Measurements from ENCODE around the gene TNFAIP8L2.
"Not testable (repeated sequence)": the region's sequence is repeated elsewhere in the genome, so short reads cannot be mapped to it uniquely, and the experiment has no call there.

Gene TNFAIP8L2

GRCh38 chr1:151175863-151176262 is 19.4 kb downstream of the TNFAIP8L2 start, which contains the start of gene TMOD4:
TMOD4 (minus strand) TSS chr1:151175981; CDS start chr1:151174875, 1,106 bp downstream.
- peak within 1 kb of the TSS in 9 of 21 experiments; percentile 17 to 77 (median 56) for H3K27ac ChIP-seq
- H3K4me3 ChIP-seq: no peak within 1 kb of the TSS

GRCh38 chr1:151176514-151177045 is 20.1 kb downstream of the TNFAIP8L2 start:
- no peak overlapping the region for H3K4me3 ChIP-seq
- no peak overlapping the region for H3K27ac ChIP-seq

DNA sequence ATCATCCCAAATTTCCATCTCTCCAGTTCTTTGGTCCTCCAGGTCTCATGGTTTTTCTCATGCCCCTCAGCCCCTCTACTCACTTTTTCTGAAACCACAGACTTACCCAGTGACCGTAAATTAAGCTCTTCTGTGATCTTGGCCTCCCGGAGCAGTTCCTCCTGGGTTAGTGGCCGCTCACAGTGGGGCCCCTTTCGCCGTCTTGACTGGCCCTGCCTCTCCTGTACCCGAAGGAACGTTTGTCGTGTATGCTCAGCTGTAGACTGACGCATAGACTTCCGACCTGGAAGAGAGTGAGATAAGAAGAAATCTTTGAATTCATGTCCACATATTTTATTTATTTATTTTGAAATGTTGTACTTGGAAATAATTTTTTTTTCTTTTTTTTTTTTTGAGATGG is 27.8 kb downstream of the TNFAIP8L2 start:
- H3K27ac ChIP-seq: no peak overlapping the region
- H3K4me3 ChIP-seq: no peak overlapping the region

DNA sequence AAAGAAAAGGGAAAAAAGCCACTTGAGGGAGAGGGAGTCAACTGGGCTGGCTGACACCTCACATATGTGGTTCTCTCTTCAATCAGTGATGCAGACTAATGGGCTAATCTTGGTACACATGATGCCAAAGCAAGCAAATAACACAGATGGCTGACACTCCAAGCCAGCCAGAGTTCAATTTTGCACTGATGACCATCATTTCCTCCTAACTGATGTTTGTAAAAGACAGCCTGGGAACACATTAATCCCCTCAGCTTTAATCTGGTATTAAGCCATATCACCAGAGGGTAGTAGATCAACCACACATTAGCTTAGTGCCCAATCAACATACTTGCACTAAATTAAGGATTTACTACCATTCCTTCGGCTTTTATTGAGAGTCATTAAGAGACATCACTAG is 30.8 kb downstream of the TNFAIP8L2 start:
- H3K27ac ChIP-seq: peak overlapping the region in 1 of 21 experiments; percentile 34
- H3K4me3 ChIP-seq: no peak overlapping the region

GRCh38 chr1:151188667-151189066 is 32.2 kb downstream of the TNFAIP8L2 start:
- peak overlapping the region in 5 of 7 experiments; percentile 49 to 86 (median 69) for H3K4me3 ChIP-seq

GRCh38 chr1:151189637-151190445 is 33.4 kb downstream of the TNFAIP8L2 start, which contains the start of gene VPS72:
VPS72 (minus strand) TSS chr1:151190197; CDS start chr1:151190121, 76 bp downstream.
- H3K4me3 ChIP-seq: peak within 1 kb of the TSS; percentile 49 to 86 (median 70)
- H3K27ac ChIP-seq: peak within 1 kb of the TSS; percentile 8 to 94 (median 88)

More at GRCh38 chr1:151188667-151189066, 32.2 kb downstream of the TNFAIP8L2 start:
- peak overlapping the region in 9 of 21 experiments; percentile 78 to 94 (median 90) for H3K27ac ChIP-seq

DNA sequence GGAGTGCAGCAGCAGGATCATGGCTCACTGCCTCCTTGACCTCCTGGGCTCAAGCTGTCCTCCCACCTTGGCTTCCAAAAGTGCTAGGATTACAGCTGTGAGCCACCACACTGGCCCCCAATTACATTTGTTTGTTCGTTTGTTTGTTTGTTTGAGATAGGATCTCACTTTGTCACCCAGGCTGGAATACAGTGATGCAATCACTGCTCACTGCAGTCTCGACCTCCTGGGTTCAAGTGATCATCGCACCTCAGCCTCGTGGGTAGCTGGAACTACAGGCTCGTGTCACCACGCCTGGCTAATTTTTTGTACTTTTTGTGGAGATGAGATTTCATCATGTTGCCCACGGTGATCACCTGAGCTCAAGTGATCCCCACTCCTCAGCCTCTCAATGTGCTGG is 35.6 kb downstream of the TNFAIP8L2 start:
- Histone ChIP-seq H3K27ac (no peak overlapping the region), H3K4me3 (no peak overlapping the region)

DNA sequence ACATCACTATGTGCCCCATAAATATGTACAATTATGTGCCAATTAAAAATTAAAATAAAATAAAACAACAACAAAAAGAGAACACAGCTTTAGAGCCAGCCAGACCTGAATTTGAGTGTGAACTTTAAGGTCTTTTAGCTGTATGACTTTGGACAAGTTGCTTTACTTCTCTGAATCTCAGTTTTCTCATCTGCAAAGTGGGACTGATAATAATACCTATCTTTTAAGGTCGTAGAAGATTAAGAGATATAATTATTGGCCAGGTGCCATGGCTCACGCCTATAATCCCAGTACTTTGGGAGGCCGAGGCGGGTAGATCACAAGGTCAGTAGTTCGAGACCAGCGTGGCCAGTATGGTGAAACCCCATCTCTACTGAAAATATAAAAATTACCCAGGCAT is 36.9 kb downstream of the TNFAIP8L2 start:
- Histone ChIP-seq H3K4me3 (no peak overlapping the region), H3K27ac (peak overlapping the region in 1 of 21 experiments; percentile 96)

DNA sequence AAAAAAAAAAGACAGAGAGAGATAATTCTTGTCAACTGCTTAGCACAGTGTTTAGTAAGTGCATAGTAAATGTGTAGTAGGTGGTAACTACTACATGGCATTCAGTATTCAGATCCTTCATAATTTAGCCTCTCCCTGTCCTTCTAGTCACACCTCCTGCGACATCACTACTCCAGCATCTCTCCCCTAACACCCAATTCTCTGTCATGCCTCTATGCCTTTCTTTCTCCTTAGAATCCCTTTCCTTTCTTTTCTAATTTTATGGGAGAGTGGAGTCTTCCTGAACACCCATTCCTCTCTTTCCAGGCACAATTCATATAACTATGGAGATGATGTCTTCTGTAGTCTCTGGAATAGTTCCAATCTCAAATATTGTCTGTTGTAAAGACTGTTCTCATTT is 37.4 kb downstream of the TNFAIP8L2 start:
- H3K4me3 ChIP-seq: no peak overlapping the region
- H3K27ac ChIP-seq: peak overlapping the region in 4 of 21 experiments; percentile 77 to 97 (median 88)

DNA sequence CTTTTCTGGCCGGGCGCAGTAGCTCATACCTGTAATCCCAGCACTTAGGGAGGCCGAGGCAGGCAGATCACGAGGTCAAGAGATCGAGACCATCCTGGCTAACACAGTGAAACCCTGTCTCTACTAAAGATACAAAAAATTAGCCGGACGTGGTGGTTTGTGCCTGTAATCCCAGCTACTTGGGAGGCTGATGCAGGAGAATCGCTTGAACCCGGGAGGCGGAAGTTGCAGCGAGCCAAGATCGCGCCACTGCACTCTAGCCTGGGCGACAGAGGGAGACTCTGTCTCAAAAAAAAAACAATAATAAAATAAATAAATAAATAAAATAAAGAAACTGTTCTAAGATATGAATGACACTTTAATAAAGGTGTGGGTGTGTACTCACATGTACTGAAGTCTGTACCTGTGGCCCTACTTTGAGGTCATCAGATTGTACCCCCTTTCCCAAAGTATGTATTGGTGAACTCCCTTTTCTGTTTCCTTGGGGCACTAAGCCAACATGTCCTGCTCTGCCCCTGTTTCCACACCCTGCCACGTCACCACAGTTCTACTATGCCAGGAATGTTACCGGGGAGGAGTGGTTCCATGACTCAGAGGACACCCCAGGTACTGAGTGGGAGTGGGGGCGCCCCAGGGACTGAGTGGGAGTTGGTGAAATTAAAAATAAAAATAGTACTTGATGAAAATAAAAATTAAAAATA is 38.6 kb downstream of the TNFAIP8L2 start:
- H3K4me3 ChIP-seq: peak overlapping the region in 3 of 7 experiments; percentile 1 to 23 (median 6)
- peak overlapping the region in 19 of 21 experiments; percentile 55 to 97 (median 78) for H3K27ac ChIP-seq

GRCh38 chr1:151196292-151196800 is 39.9 kb downstream of the TNFAIP8L2 start:
- Histone ChIP-seq H3K27ac (peak overlapping the region in 20 of 21 experiments; percentile 55 to 97 (median 78)), H3K4me3 (peak overlapping the region in 4 of 7 experiments; percentile 1 to 23 (median 4))

DNA sequence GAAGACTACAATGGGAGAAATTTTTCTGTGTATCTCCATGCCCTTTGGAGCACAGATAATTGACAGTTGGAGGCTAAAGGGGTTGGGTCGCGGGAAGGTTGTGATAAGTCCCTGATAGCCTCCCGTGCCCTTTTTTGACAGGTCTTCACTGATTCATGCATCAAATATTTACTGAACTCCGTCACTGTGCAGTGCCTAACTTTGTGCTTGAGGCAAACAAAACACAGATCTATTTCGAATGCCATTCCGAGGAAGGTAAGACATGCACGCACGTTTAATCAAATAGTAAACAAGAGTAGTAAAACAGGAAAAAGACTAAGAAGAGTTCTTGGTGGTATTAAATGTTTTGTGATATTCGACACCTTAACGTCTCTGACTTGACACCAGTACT is 41.4 kb downstream of the TNFAIP8L2 start:
- Histone ChIP-seq H3K27ac (peak overlapping the region in 19 of 21 experiments; percentile 32 to 97 (median 93)), H3K4me3 (peak overlapping the region; percentile 71 to 91 (median 85))

DNA sequence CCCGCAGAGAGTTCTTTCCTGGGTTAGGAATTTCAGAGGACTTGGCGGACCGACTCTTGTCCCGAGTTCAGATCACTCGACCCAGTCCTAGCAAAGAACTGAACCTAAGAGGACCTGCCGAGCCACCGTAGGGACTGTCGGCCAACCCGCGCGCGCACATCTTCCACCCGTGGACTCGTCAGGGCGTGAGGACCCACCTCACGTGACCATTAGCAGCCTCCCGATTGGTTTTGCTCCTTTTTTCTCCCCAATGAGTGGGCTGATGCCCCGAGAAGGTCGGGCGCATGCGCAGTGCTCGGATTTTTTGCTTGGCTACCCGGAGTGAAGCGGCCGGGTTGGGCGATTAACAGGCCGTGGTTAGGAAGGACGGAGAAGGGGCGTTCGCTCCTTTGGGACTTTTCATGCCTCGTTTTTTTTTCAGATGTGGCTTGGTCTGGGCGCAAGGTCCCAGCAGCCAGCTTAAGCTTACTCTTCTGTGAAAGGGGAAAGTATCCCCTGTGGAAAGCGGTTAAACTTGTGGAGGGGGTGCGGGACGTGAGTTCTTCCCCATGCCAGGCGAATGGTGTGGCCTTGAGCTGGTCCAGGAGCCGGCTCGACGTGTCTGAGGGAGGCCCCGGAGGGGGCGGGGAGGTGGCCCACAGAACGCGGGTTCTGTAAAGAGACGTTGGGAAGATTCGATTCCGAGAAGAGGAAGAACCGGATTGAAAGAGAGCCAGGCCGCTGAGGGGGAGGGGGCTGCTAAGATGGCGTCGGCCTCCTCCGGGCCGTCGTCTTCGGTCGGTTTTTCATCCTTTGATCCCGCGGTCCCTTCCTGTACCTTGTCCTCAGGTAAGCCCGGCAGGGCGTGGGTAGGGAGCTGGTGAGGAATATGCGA is 42.0 kb downstream of the TNFAIP8L2 start, which contains the start of gene PIP5K1A:
TSS of gene PIP5K1A (plus strand) at position 299 of the 874 bp plus-strand sequence. CDS start at position 744, 445 bp downstream.
- H3K27ac ChIP-seq: peak within 1 kb of the TSS; percentile 28 to 97 (median 93)

DNA sequence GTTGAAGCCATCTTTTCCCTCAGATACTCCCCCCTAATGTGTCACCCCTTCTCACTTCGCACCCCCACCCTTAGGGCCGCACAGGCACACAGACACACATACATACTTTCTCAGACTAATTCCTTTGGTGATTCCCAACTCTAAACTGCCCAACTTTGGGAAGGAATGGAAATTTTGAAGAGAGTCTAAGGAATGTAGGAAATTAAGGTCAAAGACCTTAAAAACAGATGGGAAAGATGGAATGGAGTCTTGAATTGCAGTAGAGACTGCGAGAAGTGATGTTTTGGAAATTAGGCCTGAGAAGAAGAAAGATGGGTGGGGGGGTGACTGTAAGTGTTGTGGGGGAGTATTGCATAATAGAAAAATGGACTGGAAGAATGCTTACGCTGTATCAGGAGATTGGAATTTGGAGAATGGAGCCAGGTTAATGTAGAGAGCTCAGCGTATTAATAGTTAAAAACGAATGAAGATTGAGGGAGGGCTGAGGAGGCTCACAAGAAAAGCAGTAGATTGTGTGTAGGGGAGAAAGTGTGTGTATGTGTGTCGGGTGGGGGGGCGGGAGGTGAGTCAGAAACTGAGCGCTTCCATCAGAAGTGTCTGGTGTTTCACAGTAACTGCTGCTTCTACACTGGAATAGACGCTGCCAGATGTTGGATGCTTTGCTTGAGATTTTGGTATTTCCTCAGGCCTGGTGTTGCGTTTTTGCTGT is 43.6 kb downstream of the TNFAIP8L2 start:
- peak overlapping the region in 20 of 21 experiments; percentile 81 to 97 (median 93) for H3K27ac ChIP-seq
- peak overlapping the region; percentile 71 to 91 (median 85) for H3K4me3 ChIP-seq

More for the DNA sequence above, 42.0 kb downstream of the TNFAIP8L2 start, which contains the start of gene PIP5K1A:
- H3K4me3 ChIP-seq: peak within 1 kb of the TSS; percentile 71 to 91 (median 85)

- not testable (repeated sequence) for H3K27ac ChIP-seq
These were observed 49.0 kb downstream of the TNFAIP8L2 start for GRCh38 chr1:151205381-151205965.

More at GRCh38 chr1:151205381-151205965, 49.0 kb downstream of the TNFAIP8L2 start:
- not testable (repeated sequence) for H3K4me3 ChIP-seq

All from skin epidermis (tissue), 12 donors.